ENCODE measurements around the gene DLX3.

GRCh38 chr17:49994085-49995054 is 654 bp downstream of the DLX3 start:
- TF ChIP-seq POLR2AphosphoS5 (IDR thresholded peaks at IDR 0.05; ENCODE audit: borderline replicate concordance, low read depth, low read length) (no peak), EZH2 (IDR thresholded peaks at IDR 0.05) (no peak), FOXP2 (optimal IDR thresholded peaks at IDR 0.05; ENCODE audit: control extremely low read depth, extremely low read length, insufficient read depth) (no peak)
